22Rv1 (cell line): ENCODE results near the gene TNKS2.

Source experiments
- CTCF ChIP-seq: fragments of 450-650 bp; IDR thresholded peaks from 2 replicates; pipeline ENCODE4 v1.5.1; 2017; ENCODE audit warnings: mild to moderate bottlenecking
- ZFX ChIP-seq: fragments of 450-650 bp; IDR thresholded peaks from 2 replicates; pipeline ENCODE4 v1.6.1; 2017; ENCODE audit warnings: antibody characterized with exemption, borderline replicate concordance

GRCh38 chr10:91787810-91788209, 10.4 kb upstream of the TNKS2 start:
- TF ChIP-seq CTCF (no peak), ZFX (no peak)
